Endothelial cell of umbilical vein (primary cell): Measurements from ENCODE around the gene TCERG1L. TPM values are rescaled to one million over a fixed set of nuclear protein-coding genes. Genes with fewer than 3 reads are reported as not detected.

ENCODE experiments used
- BruUV-seq: library from RNA; stranded (reverse); fragments of 400-500 nt; replicated peaks from 2 replicates; lab custom pipeline; 2021; lab: Mats Ljungman, UMichigan
- CTCF ChIA-PET: fragments of 300-600, 350-600 bp; sonication (Branson Sonifier 250); formaldehyde crosslinking; loops from one replicate; lab custom pipeline; 2021; ENCODE audit warnings: antibody characterized with exemption, inconsistent platforms; lab: Charles Lee
- POLR2A ChIA-PET: fragments of 300-600, 350-600 bp; sonication (Branson Sonifier 250); formaldehyde crosslinking; loops from one replicate; lab custom pipeline; 2021; ENCODE audit warnings: antibody characterized with exemption, inconsistent platforms; lab: Charles Lee
- DNase-seq: peaks from one replicate; pipeline ENCODE4 v3.0.0-alpha.2; 2011; ENCODE audit warnings: low read depth, low spot score
- FAIRE-seq: peaks from 2 replicates; lab custom pipeline; 2011; peaks lifted over from hg19 to GRCh38; lab: Jason Lieb, UNC
- H2AFZ ChIP-seq: 2 replicates; pipeline ENCODE4 v1.6.0; 2012; ENCODE audit warnings: low read depth, low read length, control low read depth, inconsistent platforms
- H3K27ac ChIP-seq: 2 replicates; pipeline ENCODE4 v1.5.1; 2011; ENCODE audit warnings: low read depth, mild to moderate bottlenecking, control low read depth, low read length, moderate library complexity; ENCODE audit not compliant: insufficient read depth
- H3K27me3 ChIP-seq, 2 experiments: 2 replicates each; pipeline versions ENCODE4 v1.6.0 to v1.6.1; 2011; ENCODE audit warnings: low read length in 2 of 2, mixed read lengths in 1 of 2; ENCODE audit not compliant: control insufficient read depth in 2 of 2, insufficient read depth in 2 of 2
- H3K36me3 ChIP-seq, 2 experiments: 2 replicates in 1 of 2; 3 replicates in 1 of 2; pipeline ENCODE4 v1.5.1; 2011; ENCODE audit warnings: low read length in 2 of 2, mild to moderate bottlenecking in 1 of 2, moderate library complexity in 1 of 2; ENCODE audit not compliant: control insufficient read depth in 2 of 2, insufficient read depth in 2 of 2; ENCODE audit errors: extremely low read depth in 1 of 2
- H3K4me1 ChIP-seq: 3 replicates; pipeline ENCODE4 v1.5.1; 2011; ENCODE audit warnings: mild to moderate bottlenecking, low read length; ENCODE audit not compliant: control insufficient read depth, insufficient read depth; ENCODE audit errors: extremely low read depth
- H3K4me2 ChIP-seq: 2 replicates; pipeline ENCODE4 v1.6.1; 2011; ENCODE audit warnings: low read length, control low read depth, mixed read lengths; ENCODE audit not compliant: insufficient read depth
- H3K4me3 ChIP-seq, 3 experiments: fragments of 200-600 bp in 1 of 3; sonication (generic), shearing (Covaris generic) in 1 of 3; replicated peaks in 1 of 3; 2 replicates each; pipeline ENCODE4 v1.5.1; 2011 to 2016; ENCODE audit warnings: control low read depth in 3 of 3, low read length in 3 of 3, mild to moderate bottlenecking in 2 of 3, inconsistent platforms in 1 of 3, low read depth in 1 of 3, moderate library complexity in 1 of 3; ENCODE audit not compliant: insufficient read depth in 1 of 3
- H3K79me2 ChIP-seq: 2 replicates; pipeline ENCODE4 v1.6.0; 2012; ENCODE audit warnings: low read length, inconsistent platforms; ENCODE audit not compliant: control insufficient read depth, insufficient read depth
- H3K9ac ChIP-seq: replicated peaks from 2 replicates; pipeline ENCODE3; 2011; ENCODE audit warnings: low read length, control low read depth; ENCODE audit not compliant: insufficient read depth; ENCODE audit errors: extremely low read depth
- H3K9me1 ChIP-seq: replicated peaks from 3 replicates; pipeline ENCODE4 v1.6.0; 2011; ENCODE audit warnings: mild to moderate bottlenecking, low read length; ENCODE audit not compliant: control insufficient read depth, insufficient read depth; ENCODE audit errors: extremely low read depth
- H3K9me3 ChIP-seq: replicated peaks from 2 replicates; pipeline ENCODE4 v1.5.1; 2012; ENCODE audit warnings: low read length, inconsistent platforms; ENCODE audit not compliant: control insufficient read depth, insufficient read depth
- H4K20me1 ChIP-seq: replicated peaks from 2 replicates; pipeline ENCODE3; 2011; ENCODE audit warnings: mild to moderate bottlenecking, low read length; ENCODE audit not compliant: control insufficient read depth, insufficient read depth; ENCODE audit errors: extremely low read depth
- EZH2 ChIP-seq: IDR thresholded peaks from 2 replicates; pipeline ENCODE4 v1.6.1; 2012; ENCODE audit warnings: borderline replicate concordance, low read depth, mild to moderate bottlenecking, moderate library complexity, low read length, inconsistent platforms; ENCODE audit not compliant: severe bottlenecking
- FOS ChIP-seq: IDR thresholded peaks from 2 replicates; pipeline ENCODE4 v1.6.1; 2011; ENCODE audit warnings: mild to moderate bottlenecking, low read length, moderate library complexity, borderline replicate concordance; ENCODE audit not compliant: insufficient read depth
- GATA2 ChIP-seq: IDR thresholded peaks from 2 replicates; pipeline ENCODE4 v1.7.0; 2011; ENCODE audit warnings: low read depth, mild to moderate bottlenecking, moderate library complexity, mixed read lengths, low read length; ENCODE audit not compliant: insufficient read length, insufficient read depth
- JUN ChIP-seq: IDR thresholded peaks from 2 replicates; pipeline ENCODE4 v1.6.1; 2011; ENCODE audit warnings: borderline replicate concordance, low read depth; ENCODE audit not compliant: insufficient read length, insufficient read depth
- MYC ChIP-seq: IDR thresholded peaks from one replicate; pipeline ENCODE4 v1.6.1; 2011; ENCODE audit warnings: mild to moderate bottlenecking, low read depth, low read length
- POLR2A ChIP-seq: IDR thresholded peaks from 2 replicates; pipeline ENCODE4 v1.6.1; 2012; ENCODE audit warnings: low read depth, mild to moderate bottlenecking, control low read depth, low read length
- POLR2AphosphoS5 ChIP-seq: IDR thresholded peaks from 2 replicates; pipeline ENCODE4 v1.6.1; 2012; ENCODE audit warnings: low read depth, mild to moderate bottlenecking, control low read depth, low read length, moderate library complexity; ENCODE audit not compliant: insufficient read depth
- dilution Hi-C: fragments of 300-500 bp; cut with MboI; formaldehyde crosslinking; loops from one replicate; pipeline ENCODE4 v1.15.0; 2019; ENCODE audit warnings: low sequenced_read_pairs; ENCODE audit not compliant: extremely low pct_ligation_motif_present
- intact Hi-C: fragments of 100-400 bp; cut with micrococcal nuclease; formaldehyde crosslinking; loops from one replicate; pipeline ENCODE4 v1.10.0; 2022
- polyA plus RNA-seq, 4 experiments: library from polyadenylated mRNA; depleted of rRNA in 3 of 4; stranded (reverse) in 3 of 4; unstranded in 1 of 4; fragments of >200 nt; gene quantifications; 2 replicates each; pipeline versions ENCODE4 v1.2.1 to v1.2.3, GENCODE V29; 2011 to 2012; ENCODE audit warnings: missing spikeins in 1 of 4
- total RNA-seq: library from RNA; stranded (reverse); gene quantifications from 2 replicates; pipeline ENCODE4 v1.2.3, GENCODE V29; 2021
- TF ChIP-seq, protein P1 (sequence below), 2 donors: IDR thresholded peaks; 1 replicate in 1 of 2; 2 replicates in 1 of 2; pipeline ENCODE4 v1.5.1; 2011; ENCODE audit warnings: low read length in 2 of 2, mild to moderate bottlenecking in 2 of 2, moderate library complexity in 2 of 2, control low read depth in 1 of 2, inconsistent platforms in 1 of 2, low read depth in 1 of 2; ENCODE audit not compliant: insufficient read depth in 1 of 2; ENCODE audit errors: extremely low read depth in 1 of 2
- TF ChIP-seq, protein P2 (sequence below): IDR thresholded peaks from 2 replicates; pipeline ENCODE4 v1.6.1; 2011; ENCODE audit not compliant: insufficient read depth, insufficient read length

Gene TCERG1L
- total and polyA plus RNA-seq, 2 donors (not counting 3 experiments of a cell fraction or from before 2014, with no cell fraction given): not detected

DNA sequence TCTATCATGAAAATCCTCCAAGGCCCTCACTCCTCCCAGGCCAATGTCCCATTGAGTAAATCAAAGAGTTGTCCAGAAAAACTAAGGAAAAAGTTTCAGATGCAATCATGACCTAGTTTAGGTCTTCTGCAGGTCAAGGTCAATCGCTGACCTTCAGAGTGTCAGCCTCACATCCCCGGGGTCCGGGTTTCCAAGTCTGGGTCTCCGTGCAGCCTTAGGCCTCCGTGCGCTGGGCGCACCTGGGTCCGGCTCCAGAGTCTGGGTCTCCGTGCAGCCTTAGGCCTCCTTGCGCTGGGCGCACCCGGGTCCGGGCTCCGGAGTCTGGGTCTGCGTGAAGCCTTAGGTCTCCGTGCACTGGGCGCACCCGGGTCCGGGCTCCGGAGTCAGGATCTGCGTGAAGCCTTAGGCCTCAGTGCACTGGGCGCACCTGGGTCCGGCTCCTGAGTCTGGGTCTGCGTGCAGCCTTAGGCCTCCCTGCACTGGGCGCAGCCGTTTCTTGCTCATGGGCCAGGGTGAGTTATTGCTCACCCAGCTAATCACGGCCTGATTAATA lies 236.2 kb downstream of the TCERG1L start:
- Histone ChIP-seq H3K4me1 (no peaks in the 10 kb centered on the region), H3K36me3 (no peaks in the 10 kb centered on the region), H3K4me3 (no peak overlapping the region), H3K9ac (no peak overlapping the region), H3K9me3 (peaks cover 8% of the 10 kb centered on the region), H3K4me2 (no peak overlapping the region), H3K27me3 (no peaks in the 10 kb centered on the region), H3K79me2 (no peaks in the 10 kb centered on the region), H3K9me1 (no peaks in the 10 kb centered on the region), H2AFZ (no peak overlapping the region), H4K20me1 (no peaks in the 10 kb centered on the region), H3K27ac (no peak overlapping the region)
- DNase-seq: no peak
- dilution Hi-C loops: no loop called here
- no TSS peak for BruUV-seq
- FAIRE-seq: no peak
- ChIA-PET CTCF (no interaction called here), POLR2A (no interaction called here)
- intact Hi-C loops: no loop called here
- TF ChIP-seq FOS (no peak), POLR2AphosphoS5 (no peak), GATA2 (no peak), POLR2A (no peak), JUN (no peak), MYC (no peak), EZH2 (no peak)
- TF ChIP-seq, protein P1, sequence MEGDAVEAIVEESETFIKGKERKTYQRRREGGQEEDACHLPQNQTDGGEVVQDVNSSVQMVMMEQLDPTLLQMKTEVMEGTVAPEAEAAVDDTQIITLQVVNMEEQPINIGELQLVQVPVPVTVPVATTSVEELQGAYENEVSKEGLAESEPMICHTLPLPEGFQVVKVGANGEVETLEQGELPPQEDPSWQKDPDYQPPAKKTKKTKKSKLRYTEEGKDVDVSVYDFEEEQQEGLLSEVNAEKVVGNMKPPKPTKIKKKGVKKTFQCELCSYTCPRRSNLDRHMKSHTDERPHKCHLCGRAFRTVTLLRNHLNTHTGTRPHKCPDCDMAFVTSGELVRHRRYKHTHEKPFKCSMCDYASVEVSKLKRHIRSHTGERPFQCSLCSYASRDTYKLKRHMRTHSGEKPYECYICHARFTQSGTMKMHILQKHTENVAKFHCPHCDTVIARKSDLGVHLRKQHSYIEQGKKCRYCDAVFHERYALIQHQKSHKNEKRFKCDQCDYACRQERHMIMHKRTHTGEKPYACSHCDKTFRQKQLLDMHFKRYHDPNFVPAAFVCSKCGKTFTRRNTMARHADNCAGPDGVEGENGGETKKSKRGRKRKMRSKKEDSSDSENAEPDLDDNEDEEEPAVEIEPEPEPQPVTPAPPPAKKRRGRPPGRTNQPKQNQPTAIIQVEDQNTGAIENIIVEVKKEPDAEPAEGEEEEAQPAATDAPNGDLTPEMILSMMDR (IDR thresholded peaks at IDR 0.05; ENCODE audit: extremely low read depth in 1 of 2, insufficient read depth in 1 of 2, low read depth in 1 of 2, low read length in 2 of 2): no peak
- TF ChIP-seq, protein P2, sequence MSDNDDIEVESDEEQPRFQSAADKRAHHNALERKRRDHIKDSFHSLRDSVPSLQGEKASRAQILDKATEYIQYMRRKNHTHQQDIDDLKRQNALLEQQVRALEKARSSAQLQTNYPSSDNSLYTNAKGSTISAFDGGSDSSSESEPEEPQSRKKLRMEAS: no peak
